HEK293 (cell line): ENCODE measurements around the gene MMS22L.

Experiments
- CTCF ChIA-PET: fragments of 350-600 bp; formaldehyde crosslinking; extraction: SDS; loops from one replicate; lab custom pipeline; 2021; ENCODE audit warnings: antibody characterized with exemption; lab: Yijun Ruan, JAX
- POLR2A ChIA-PET: fragments of 300-600 bp; formaldehyde crosslinking; extraction: SDS; loops from one replicate; lab custom pipeline; 2020; ENCODE audit warnings: antibody characterized with exemption, inconsistent platforms; lab: Yijun Ruan, JAX
- H3K27ac ChIP-seq: fragments of 200-500 bp; sonication (Bioruptor generic); 2 replicates; pipeline ENCODE4 v1.5.1; 2014; ENCODE audit warnings: low read depth, low read length, control low read depth, inconsistent platforms; ENCODE audit errors: extremely low read depth
- H3K36me3 ChIP-seq, 2 experiments: fragments of 200-500 bp in 1 of 2; sonication (Bioruptor generic) in 1 of 2; 1 replicate in 1 of 2; 2 replicates in 1 of 2; pipeline ENCODE4 v1.5.1; 2014 to 2017; ENCODE audit warnings: inconsistent platforms in 2 of 2, low read length in 2 of 2; ENCODE audit not compliant: control insufficient read depth in 2 of 2, insufficient read depth in 1 of 2
- H3K4me1 ChIP-seq: fragments of 200-500 bp; sonication (Bioruptor generic); 2 replicates; pipeline ENCODE4 v1.5.1; 2014; ENCODE audit warnings: mild to moderate bottlenecking, low read length, inconsistent platforms; ENCODE audit not compliant: control insufficient read depth, insufficient read depth
- H3K4me3 ChIP-seq: 2 replicates; pipeline ENCODE4 v1.5.1; 2011; ENCODE audit warnings: low read depth, mild to moderate bottlenecking, control low read depth, low read length, moderate library complexity
- H3K9me3 ChIP-seq: fragments of 200-500 bp; sonication (Bioruptor generic); 2 replicates; pipeline ENCODE4 v1.5.1; 2014; ENCODE audit warnings: low read depth, low read length, inconsistent platforms; ENCODE audit not compliant: control insufficient read depth, insufficient read depth
- BCL11A ChIP-seq: fragments of 450-650 bp; formaldehyde crosslinking; IDR thresholded peaks from 2 replicates; pipeline ENCODE4 v1.5.1; 2016; ENCODE audit warnings: low read depth, missing biosample characterization, missing genetic modification characterization
- HOXA7 ChIP-seq: sonication (generic); formaldehyde crosslinking; IDR thresholded peaks from 2 replicates; pipeline ENCODE4 v1.8.1; 2022; ENCODE audit warnings: missing genetic modification reagents, borderline replicate concordance
- KLF8 ChIP-seq: fragments of 450-650 bp; formaldehyde crosslinking; IDR thresholded peaks from 2 replicates; pipeline ENCODE4 v1.5.1; 2016; ENCODE audit warnings: missing biosample characterization, missing genetic modification characterization
- TRIM28 ChIP-seq: IDR thresholded peaks from 2 replicates; pipeline ENCODE4 v1.6.1; 2011; ENCODE audit warnings: low read length, control low read depth, borderline replicate concordance
- ZBTB1 ChIP-seq: fragments of 450-650 bp; formaldehyde crosslinking; IDR thresholded peaks from 2 replicates; pipeline ENCODE4 v1.5.1; 2016; ENCODE audit warnings: missing biosample characterization, missing genetic modification characterization
- ZNF175 ChIP-seq: fragments of 450-650 bp; formaldehyde crosslinking; IDR thresholded peaks from 2 replicates; pipeline ENCODE4 v1.5.1; 2016; ENCODE audit warnings: missing biosample characterization, missing genetic modification characterization
- ZNF266 ChIP-seq: fragments of 450-650 bp; formaldehyde crosslinking; IDR thresholded peaks from 2 replicates; pipeline ENCODE4 v1.5.1; 2016; ENCODE audit warnings: missing biosample characterization, missing genetic modification characterization, low read depth
- ZNF324 ChIP-seq: fragments of 450-650 bp; formaldehyde crosslinking; IDR thresholded peaks from 2 replicates; pipeline ENCODE4 v1.5.1; 2016; ENCODE audit warnings: missing biosample characterization, missing genetic modification characterization
- ZNF707 ChIP-seq: fragments of 450-650 bp; formaldehyde crosslinking; IDR thresholded peaks from 2 replicates; pipeline ENCODE4 v1.5.1; 2016; ENCODE audit warnings: missing biosample characterization, missing genetic modification characterization
- ZNF747 ChIP-seq: fragments of 450-650 bp; formaldehyde crosslinking; IDR thresholded peaks from 2 replicates; pipeline ENCODE4 v1.5.1; 2016; ENCODE audit warnings: missing biosample characterization, missing genetic modification characterization
- ZNF777 ChIP-seq: fragments of 450-650 bp; formaldehyde crosslinking; IDR thresholded peaks from 2 replicates; pipeline ENCODE4 v1.5.1; 2017; ENCODE audit warnings: missing biosample characterization, missing genetic modification characterization, borderline replicate concordance
- ZNF785 ChIP-seq: fragments of 450-650 bp; formaldehyde crosslinking; IDR thresholded peaks from 2 replicates; pipeline ENCODE4 v1.5.1; 2016; ENCODE audit warnings: missing biosample characterization, missing genetic modification characterization
- ZNF792 ChIP-seq: fragments of 450-650 bp; formaldehyde crosslinking; IDR thresholded peaks from 2 replicates; pipeline ENCODE4 v1.5.1; 2016; ENCODE audit warnings: missing biosample characterization, missing genetic modification characterization
- ZNF837 ChIP-seq: fragments of 450-650 bp; formaldehyde crosslinking; IDR thresholded peaks from 2 replicates; pipeline ENCODE4 v1.5.1; 2016; ENCODE audit warnings: missing biosample characterization, missing genetic modification characterization
- ZSCAN23 ChIP-seq: fragments of 450-650 bp; formaldehyde crosslinking; IDR thresholded peaks from 2 replicates; pipeline ENCODE4 v1.5.1; 2016; ENCODE audit warnings: missing biosample characterization, missing genetic modification characterization
- TF ChIP-seq, protein P1 (sequence below): fragments of 450-650 bp; formaldehyde crosslinking; IDR thresholded peaks from 2 replicates; pipeline ENCODE4 v1.5.1; 2016; ENCODE audit warnings: missing biosample characterization, missing genetic modification characterization
- TF ChIP-seq, protein P2 (sequence below): fragments of 450-650 bp; formaldehyde crosslinking; IDR thresholded peaks from 2 replicates; pipeline ENCODE4 v1.5.1; 2017; ENCODE audit warnings: missing biosample characterization, missing genetic modification characterization
- TF ChIP-seq, protein P3 (sequence below): fragments of 450-650 bp; formaldehyde crosslinking; IDR thresholded peaks from 2 replicates; pipeline ENCODE4; 2016; ENCODE audit warnings: missing biosample characterization, missing genetic modification characterization
- TF ChIP-seq, protein P4 (sequence below): fragments of 450-650 bp; formaldehyde crosslinking; IDR thresholded peaks from 2 replicates; pipeline ENCODE4 v1.5.1; 2016; ENCODE audit warnings: missing biosample characterization, missing genetic modification characterization
- TF ChIP-seq, protein P5 (sequence below): fragments of 450-650 bp; formaldehyde crosslinking; IDR thresholded peaks from 2 replicates; pipeline ENCODE4 v1.5.1; 2016; ENCODE audit warnings: missing biosample characterization, missing genetic modification characterization

The MMS22L gene

DNA sequence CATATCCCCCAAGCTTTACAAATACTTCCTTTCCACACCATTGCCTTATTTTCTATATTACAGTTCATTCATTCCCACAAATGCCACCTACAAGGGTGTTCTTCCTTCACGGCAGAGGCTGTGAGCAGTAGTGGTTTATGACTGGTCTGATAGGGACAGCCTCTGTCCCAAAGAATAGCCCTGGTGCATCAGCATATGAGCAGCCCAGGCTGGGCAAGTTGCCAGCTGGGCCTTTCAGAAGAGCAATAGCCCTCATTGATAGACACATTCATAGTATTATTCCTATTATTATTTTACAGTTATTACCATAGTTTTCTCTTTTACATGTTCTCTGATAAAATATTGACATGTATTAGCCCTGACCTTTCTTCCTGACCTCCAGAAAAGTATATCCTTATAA, 149.9 kb downstream of the MMS22L start:
- H3K4me3 ChIP-seq, result no peak overlapping the region
- CTCF ChIA-PET, result no interaction called here
- H3K27ac ChIP-seq, result no peak overlapping the region
- POLR2A ChIA-PET, result no interaction called here
- H3K9me3 ChIP-seq, result no peaks in the 10 kb centered on the region
- TF ChIP-seq, protein P1, sequence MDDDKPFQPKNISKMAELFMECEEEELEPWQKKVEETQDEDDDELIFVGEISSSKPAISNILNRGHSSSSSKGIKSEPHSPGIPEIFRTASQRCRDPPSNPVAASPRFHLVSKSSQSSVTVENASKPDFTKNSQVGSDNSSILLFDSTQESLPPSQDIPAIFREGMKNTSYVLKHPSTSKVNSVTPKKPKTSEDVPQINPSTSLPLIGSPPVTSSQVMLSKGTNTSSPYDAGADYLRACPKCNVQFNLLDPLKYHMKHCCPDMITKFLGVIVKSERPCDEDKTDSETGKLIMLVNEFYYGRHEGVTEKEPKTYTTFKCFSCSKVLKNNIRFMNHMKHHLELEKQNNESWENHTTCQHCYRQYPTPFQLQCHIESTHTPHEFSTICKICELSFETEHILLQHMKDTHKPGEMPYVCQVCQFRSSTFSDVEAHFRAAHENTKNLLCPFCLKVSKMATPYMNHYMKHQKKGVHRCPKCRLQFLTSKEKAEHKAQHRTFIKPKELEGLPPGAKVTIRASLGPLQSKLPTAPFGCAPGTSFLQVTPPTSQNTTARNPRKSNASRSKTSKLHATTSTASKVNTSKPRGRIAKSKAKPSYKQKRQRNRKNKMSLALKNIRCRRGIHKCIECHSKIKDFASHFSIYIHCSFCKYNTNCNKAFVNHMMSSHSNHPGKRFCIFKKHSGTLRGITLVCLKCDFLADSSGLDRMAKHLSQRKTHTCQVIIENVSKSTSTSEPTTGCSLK (tag by site-specific recombination), result no peak
- no peak for TF ChIP-seq ZNF792 (tag by site-specific recombination)
- H3K4me1 ChIP-seq, result no peaks in the 10 kb centered on the region
- no peaks in the 10 kb centered on the region for H3K36me3 ChIP-seq

DNA sequence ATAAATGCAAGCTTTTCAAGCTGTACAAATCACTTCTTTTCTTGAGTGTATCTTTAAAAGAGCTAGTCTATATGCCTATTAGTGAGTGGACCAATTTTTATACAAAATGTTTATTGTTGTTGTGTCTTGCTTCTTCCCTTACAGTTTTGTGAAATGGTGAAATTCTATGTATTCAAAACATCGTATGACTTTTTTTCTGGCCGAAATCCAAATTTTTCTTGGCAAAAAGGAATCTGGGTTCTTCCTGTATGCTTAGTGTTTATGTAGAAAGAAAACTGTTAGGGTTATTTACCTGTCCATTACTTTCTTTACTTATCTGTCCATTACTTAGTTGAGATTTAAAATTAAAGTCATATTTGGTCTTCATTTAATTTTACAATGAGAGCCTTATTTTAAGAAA, 153.9 kb downstream of the MMS22L start:
- H3K9me3 ChIP-seq, result no peaks in the 10 kb centered on the region
- POLR2A ChIA-PET, result no interaction called here
- H3K27ac ChIP-seq, result no peak overlapping the region
- H3K4me3 ChIP-seq, result no peak overlapping the region
- H3K4me1 ChIP-seq, result no peaks in the 10 kb centered on the region
- TF ChIP-seq ZNF837 (tag by site-specific recombination), result no peak
- TF ChIP-seq ZSCAN23 (tag by site-specific recombination), result no peak
- TF ChIP-seq, protein P2, sequence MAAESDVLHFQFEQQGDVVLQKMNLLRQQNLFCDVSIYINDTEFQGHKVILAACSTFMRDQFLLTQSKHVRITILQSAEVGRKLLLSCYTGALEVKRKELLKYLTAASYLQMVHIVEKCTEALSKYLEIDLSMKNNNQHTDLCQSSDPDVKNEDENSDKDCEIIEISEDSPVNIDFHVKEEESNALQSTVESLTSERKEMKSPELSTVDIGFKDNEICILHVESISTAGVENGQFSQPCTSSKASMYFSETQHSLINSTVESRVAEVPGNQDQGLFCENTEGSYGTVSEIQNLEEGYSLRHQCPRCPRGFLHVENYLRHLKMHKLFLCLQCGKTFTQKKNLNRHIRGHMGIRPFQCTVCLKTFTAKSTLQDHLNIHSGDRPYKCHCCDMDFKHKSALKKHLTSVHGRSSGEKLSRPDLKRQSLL (tag by site-specific recombination), result no peak
- TF ChIP-seq, protein P3, sequence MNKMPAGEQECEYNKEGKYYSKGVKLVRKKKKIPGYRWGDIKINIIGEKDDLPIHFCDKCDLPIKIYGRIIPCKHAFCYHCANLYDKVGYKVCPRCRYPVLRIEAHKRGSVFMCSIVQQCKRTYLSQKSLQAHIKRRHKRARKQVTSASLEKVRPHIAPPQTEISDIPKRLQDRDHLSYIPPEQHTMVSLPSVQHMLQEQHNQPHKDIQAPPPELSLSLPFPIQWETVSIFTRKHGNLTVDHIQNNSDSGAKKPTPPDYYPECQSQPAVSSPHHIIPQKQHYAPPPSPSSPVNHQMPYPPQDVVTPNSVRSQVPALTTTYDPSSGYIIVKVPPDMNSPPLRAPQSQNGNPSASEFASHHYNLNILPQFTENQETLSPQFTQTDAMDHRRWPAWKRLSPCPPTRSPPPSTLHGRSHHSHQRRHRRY (tag by site-specific recombination), result no peak
- TF ChIP-seq ZNF785 (tag by site-specific recombination), result no peak
- TF ChIP-seq TRIM28, result no peak
- TF ChIP-seq ZNF777 (tag by site-specific recombination), result no peak
- TF ChIP-seq HOXA7 (CRISPR knock-in tag), result no peak
- TF ChIP-seq, protein P4, sequence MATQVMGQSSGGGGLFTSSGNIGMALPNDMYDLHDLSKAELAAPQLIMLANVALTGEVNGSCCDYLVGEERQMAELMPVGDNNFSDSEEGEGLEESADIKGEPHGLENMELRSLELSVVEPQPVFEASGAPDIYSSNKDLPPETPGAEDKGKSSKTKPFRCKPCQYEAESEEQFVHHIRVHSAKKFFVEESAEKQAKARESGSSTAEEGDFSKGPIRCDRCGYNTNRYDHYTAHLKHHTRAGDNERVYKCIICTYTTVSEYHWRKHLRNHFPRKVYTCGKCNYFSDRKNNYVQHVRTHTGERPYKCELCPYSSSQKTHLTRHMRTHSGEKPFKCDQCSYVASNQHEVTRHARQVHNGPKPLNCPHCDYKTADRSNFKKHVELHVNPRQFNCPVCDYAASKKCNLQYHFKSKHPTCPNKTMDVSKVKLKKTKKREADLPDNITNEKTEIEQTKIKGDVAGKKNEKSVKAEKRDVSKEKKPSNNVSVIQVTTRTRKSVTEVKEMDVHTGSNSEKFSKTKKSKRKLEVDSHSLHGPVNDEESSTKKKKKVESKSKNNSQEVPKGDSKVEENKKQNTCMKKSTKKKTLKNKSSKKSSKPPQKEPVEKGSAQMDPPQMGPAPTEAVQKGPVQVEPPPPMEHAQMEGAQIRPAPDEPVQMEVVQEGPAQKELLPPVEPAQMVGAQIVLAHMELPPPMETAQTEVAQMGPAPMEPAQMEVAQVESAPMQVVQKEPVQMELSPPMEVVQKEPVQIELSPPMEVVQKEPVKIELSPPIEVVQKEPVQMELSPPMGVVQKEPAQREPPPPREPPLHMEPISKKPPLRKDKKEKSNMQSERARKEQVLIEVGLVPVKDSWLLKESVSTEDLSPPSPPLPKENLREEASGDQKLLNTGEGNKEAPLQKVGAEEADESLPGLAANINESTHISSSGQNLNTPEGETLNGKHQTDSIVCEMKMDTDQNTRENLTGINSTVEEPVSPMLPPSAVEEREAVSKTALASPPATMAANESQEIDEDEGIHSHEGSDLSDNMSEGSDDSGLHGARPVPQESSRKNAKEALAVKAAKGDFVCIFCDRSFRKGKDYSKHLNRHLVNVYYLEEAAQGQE (tag by site-specific recombination), result no peak
- TF ChIP-seq ZBTB1, result no peak
- no peak for TF ChIP-seq ZNF266 (tag by site-specific recombination)
- TF ChIP-seq BCL11A (tag by site-specific recombination), result no peak
- TF ChIP-seq, protein P5, sequence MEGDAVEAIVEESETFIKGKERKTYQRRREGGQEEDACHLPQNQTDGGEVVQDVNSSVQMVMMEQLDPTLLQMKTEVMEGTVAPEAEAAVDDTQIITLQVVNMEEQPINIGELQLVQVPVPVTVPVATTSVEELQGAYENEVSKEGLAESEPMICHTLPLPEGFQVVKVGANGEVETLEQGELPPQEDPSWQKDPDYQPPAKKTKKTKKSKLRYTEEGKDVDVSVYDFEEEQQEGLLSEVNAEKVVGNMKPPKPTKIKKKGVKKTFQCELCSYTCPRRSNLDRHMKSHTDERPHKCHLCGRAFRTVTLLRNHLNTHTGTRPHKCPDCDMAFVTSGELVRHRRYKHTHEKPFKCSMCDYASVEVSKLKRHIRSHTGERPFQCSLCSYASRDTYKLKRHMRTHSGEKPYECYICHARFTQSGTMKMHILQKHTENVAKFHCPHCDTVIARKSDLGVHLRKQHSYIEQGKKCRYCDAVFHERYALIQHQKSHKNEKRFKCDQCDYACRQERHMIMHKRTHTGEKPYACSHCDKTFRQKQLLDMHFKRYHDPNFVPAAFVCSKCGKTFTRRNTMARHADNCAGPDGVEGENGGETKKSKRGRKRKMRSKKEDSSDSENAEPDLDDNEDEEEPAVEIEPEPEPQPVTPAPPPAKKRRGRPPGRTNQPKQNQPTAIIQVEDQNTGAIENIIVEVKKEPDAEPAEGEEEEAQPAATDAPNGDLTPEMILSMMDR, result no peak
- no peak for TF ChIP-seq ZNF707 (tag by site-specific recombination)
- TF ChIP-seq ZNF747, result no peak
- TF ChIP-seq KLF8 (tag by site-specific recombination), result no peak
- TF ChIP-seq ZNF324 (tag by site-specific recombination), result no peak
- no peak for TF ChIP-seq ZNF175
- CTCF ChIA-PET, result interaction anchor here (0.6 kb wide), 1 partner anchor 142 kb away, joined by 3 read pairs; no protein-coding TSS in a partner anchor
- no peaks in the 10 kb centered on the region for H3K36me3 ChIP-seq
